IPS-11a (cell line): ENCODE results near the gene PSAT1.

ENCODE experiments used
- H3K4me3 ChIP-seq: one replicate; pipeline ENCODE4 v1.5.1; 2013; ENCODE audit warnings: low read depth, low read length, control low read depth

Gene PSAT1

DNA sequence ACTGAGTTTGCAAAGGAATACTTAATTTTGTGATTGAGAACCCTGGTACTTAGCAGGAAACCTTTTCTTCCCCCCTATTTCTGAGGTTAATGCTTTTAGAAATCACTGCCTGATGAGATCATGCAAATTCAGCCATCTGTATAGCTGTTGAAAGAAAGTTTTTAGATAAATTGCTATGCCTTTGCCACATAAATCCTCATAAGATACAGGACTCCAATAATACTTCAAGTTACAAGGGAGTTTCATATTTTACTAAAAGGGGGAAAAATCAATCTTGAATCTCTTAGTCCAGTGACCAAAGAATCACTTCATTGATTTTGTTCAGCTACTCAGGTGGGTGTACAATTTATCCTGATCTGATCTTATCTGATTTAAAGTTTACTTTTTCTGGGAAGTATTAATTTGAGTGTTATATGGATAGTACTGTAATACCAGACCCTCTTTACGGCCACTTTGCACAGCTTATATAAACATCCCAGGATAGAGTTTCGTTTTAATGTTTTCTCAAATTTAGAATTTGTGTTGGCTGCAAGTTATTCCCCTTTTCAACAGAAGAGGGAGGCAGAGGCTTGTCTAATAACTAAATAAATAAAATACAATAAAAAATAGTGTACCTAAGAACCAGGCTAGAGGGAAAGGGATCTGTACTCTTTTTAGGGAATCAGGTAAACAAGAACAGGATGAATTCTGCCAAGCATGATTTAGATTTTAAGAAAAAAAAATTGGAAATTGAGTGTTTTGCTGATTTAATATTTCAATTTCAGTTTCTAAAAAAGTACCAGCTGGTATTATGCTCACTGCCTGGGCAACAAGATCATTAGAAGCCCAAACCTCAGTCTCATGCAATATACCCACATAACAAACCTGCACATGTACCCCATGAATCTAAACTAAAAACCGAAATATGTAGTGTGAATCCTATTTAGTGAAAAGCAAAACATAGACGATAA lies 69.1 kb downstream of the PSAT1 start:
- H3K4me3 ChIP-seq = no peak overlapping the region

GRCh38 chr9:78366827-78367226 lies 69.9 kb downstream of the PSAT1 start:
- no peak overlapping the region for H3K4me3 ChIP-seq

- H3K4me3 ChIP-seq = no peak overlapping the region
These were observed 71.3 kb downstream of the PSAT1 start for GRCh38 chr9:78368236-78368635.

DNA sequence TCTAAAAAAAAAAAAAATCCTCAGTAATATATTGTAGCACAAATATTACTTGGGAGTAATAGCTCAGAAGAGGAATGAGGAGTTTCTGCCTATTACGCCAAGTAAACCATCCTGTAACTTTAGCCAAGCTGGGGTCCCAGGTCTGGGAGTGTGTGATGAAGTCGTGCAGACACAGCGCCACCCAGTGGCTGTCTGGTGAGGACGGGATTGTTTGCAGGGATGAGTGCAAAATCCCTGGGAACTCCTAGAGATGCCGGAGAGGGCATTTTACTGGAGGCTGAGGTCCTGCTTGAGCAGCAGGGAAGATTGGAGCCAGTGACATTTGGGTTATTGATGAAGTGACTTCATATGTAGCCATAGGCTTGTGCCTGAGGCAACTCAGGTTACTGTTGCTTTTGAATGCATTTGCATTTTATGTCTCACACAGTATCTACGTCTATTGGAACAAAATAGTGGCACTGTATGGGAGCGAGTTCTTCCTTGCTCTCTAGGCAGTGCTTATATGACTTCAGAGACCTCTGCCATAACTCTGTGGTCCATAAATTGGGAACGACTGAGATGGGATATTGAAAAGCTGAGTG lies 72.8 kb downstream of the PSAT1 start:
- no peak overlapping the region for H3K4me3 ChIP-seq

DNA sequence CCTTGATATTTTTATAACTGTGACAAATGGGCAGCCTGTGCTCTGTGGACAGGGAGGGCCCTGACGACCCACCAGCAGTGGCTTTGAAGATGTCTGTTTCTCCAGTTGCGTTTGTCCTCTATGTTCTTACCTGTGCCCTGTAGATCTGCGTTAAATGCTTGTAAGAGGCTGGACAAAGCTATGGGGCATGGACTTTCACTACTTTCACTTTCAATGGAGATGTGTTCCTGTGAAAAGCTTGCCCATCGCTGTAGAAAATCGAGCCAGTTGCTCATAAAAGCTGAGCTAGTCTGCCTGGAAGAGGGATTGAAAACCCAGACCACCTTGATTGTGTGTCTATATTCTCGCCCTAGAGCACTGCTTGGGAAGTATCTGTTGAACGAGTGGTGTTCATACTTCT lies 74.1 kb downstream of the PSAT1 start:
- no peak overlapping the region for H3K4me3 ChIP-seq

GRCh38 chr9:78371981-78372380 lies 75.1 kb downstream of the PSAT1 start:
- H3K4me3 ChIP-seq = no peak overlapping the region
